GM18861 (cell line): ENCODE results near the gene MYLK3.

Source experiments
- ATAC-seq: cut with Tn5 transposase; IDR thresholded peaks from one replicate; pipeline ENCODE4 v1.9.1; 2021; ENCODE audit not compliant: unreplicated experiment

Gene MYLK3

GRCh38 chr16:46759309-46759708, 11.2 kb upstream of the MYLK3 start:
- ATAC-seq, result no peak

- ATAC-seq, result no peak
Observed at GRCh38 chr16:46757339-46758050, 9.4 kb upstream of the MYLK3 start.

GRCh38 chr16:46756772-46757171, 8.6 kb upstream of the MYLK3 start:
- no peak for ATAC-seq

- ATAC-seq, result no peak
Observed at GRCh38 chr16:46753015-46753414, 4.9 kb upstream of the MYLK3 start.

GRCh38 chr16:46751381-46751780, 3.2 kb upstream of the MYLK3 start:
- no peak for ATAC-seq

GRCh38 chr16:46748775-46749705, 896 bp upstream of the MYLK3 start:
- peak; percentile 66 for ATAC-seq

GRCh38 chr16:46746821-46747776, 1.0 kb downstream of the MYLK3 start:
- ATAC-seq, result no peak

- ATAC-seq, result no peak
Observed at GRCh38 chr16:46745617-46746016, 2.5 kb downstream of the MYLK3 start.

GRCh38 chr16:46743232-46743719, 4.9 kb downstream of the MYLK3 start:
- ATAC-seq, result peak; percentile 54

GRCh38 chr16:46739934-46740333, 8.2 kb downstream of the MYLK3 start:
- no peak for ATAC-seq

- ATAC-seq, result no peak
Observed at GRCh38 chr16:46737621-46738214, 10.4 kb downstream of the MYLK3 start.

GRCh38 chr16:46736695-46737094, 11.4 kb downstream of the MYLK3 start:
- ATAC-seq, result no peak

GRCh38 chr16:46733319-46733830, 14.8 kb downstream of the MYLK3 start:
- ATAC-seq, result no peak

GRCh38 chr16:46732561-46732960, 15.6 kb downstream of the MYLK3 start:
- no peak for ATAC-seq

- no peak for ATAC-seq
Observed at GRCh38 chr16:46731691-46732555, 16.2 kb downstream of the MYLK3 start.

GRCh38 chr16:46730801-46731690, 17.1 kb downstream of the MYLK3 start:
- ATAC-seq, result no peak

GRCh38 chr16:46730126-46730525, 18.0 kb downstream of the MYLK3 start:
- ATAC-seq, result no peak

- no peak for ATAC-seq
Observed at GRCh38 chr16:46729326-46729995, 18.7 kb downstream of the MYLK3 start.
